Effector memory CD4-positive, alpha-beta T cell (primary cell): ENCODE measurements around the gene USP32.

Experiments
- DNase-seq, 3 donors: peaks; one replicate each; pipeline ENCODE4 v3.0.0-alpha.2; 2020
- H3K27ac ChIP-seq: 2 replicates; pipeline ENCODE4 v1.7.0; 2013; ENCODE audit warnings: mild to moderate bottlenecking, low read length, moderate library complexity; ENCODE audit not compliant: insufficient read depth, poor library complexity, severe bottlenecking
- H3K27me3 ChIP-seq: replicated peaks from 2 replicates; pipeline ENCODE4 v1.7.0; 2013; ENCODE audit warnings: mild to moderate bottlenecking, low read length; ENCODE audit not compliant: insufficient read depth, control insufficient read depth, poor library complexity, severe bottlenecking
- H3K36me3 ChIP-seq: 2 replicates; pipeline ENCODE4 v1.7.0; 2013; ENCODE audit warnings: mild to moderate bottlenecking, low read length, moderate library complexity; ENCODE audit not compliant: control insufficient read depth, insufficient read depth
- H3K4me1 ChIP-seq: 2 replicates; pipeline ENCODE4 v1.7.0; 2013; ENCODE audit warnings: low read length, mild to moderate bottlenecking; ENCODE audit not compliant: control insufficient read depth, insufficient read depth, poor library complexity, severe bottlenecking
- H3K4me3 ChIP-seq: 2 replicates; pipeline ENCODE4 v1.7.0; 2013; ENCODE audit warnings: low read length, low read depth, mild to moderate bottlenecking; ENCODE audit not compliant: insufficient read depth, poor library complexity, severe bottlenecking
- H3K9me3 ChIP-seq: 2 replicates; pipeline ENCODE4 v1.7.0; 2013; ENCODE audit warnings: mild to moderate bottlenecking, low read length, moderate library complexity; ENCODE audit not compliant: control insufficient read depth

Gene USP32

DNA sequence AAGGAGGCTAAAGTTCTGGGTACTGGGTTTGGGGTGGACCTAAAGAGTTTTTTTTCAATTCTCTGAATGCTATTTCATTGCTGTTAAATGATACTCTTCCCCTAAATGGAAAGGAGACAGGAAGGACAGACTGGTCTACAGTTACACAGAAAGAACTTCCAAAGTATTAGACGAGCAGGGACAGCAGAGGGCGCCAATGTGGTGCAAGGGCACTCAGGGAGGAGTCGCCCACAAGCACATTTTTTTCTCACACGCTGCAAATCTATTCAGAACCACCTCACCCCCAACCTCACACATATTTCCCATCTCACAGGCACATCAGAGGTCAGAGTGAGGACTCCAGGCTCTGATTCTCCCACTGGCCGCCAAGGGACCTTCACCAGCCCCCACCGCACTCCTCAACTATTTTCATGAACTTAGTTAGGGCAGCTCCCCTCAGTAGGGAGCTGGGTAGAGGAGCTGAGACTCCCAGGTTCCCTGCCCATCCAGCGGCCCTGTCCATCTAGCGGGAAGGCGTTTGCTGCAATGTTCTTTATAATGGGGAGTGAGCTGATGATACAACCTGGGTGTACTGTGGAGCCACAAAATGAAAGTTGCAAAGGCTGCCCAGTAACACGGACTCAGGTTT, 248.9 kb downstream of the USP32 start:
- no peak overlapping the region for H3K27ac ChIP-seq
- DNase-seq: peak; percentile 19 to 53 (median 35)
- H3K9me3 ChIP-seq: no peaks in the 10 kb centered on the region
- H3K4me1 ChIP-seq: peaks cover 18% of the 10 kb centered on the region
- peaks cover 43% of the 10 kb centered on the region for H3K27me3 ChIP-seq
- H3K36me3 ChIP-seq: no peaks in the 10 kb centered on the region
- H3K4me3 ChIP-seq: no peak overlapping the region

DNA sequence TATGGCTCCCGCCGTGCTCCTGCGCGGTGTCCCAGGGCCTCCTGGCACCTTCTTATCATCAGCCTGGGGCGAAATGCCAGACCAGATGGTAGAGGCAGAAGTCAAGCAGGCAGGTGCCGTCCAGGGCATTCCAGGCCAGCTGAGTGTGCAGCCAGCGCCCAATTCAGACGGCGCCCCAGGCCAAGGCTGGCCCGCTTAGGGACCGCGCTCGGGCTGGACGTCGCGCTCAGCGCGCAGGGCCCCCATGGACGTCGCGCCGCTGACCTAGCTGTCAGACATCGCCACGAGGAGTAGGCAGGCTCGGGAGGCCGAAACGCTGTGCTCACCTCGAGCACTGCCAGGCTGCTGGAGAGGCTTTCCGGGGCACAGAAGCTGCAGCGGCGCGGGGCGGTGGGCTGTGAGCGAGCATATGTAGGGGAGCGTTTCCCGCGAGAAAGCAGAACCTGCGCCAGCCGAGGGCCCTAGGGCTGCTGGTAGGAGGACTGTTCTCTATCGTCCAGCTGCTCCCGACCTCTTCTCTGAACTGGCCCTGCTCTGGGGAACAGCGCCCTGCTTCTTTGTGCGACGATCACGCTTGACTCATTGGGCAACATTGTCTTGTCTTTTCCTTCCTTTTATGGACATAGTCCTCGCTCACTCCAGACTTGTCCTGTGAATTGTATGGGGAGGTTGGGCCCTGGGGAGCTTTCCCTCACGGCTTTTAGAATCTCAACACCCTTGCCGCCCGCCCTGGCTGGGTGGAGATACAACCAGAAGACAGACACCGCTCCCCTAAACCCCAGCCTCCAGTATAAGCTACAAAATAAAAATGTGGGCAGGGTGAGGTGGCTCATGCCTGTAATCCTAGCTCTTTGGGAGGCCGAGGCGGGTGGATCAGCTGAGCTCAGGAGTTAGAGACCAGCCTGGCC, 250.6 kb downstream of the USP32 start:
- DNase-seq: no peak
- no peaks in the 10 kb centered on the region for H3K36me3 ChIP-seq
- H3K4me1 ChIP-seq: peaks cover 18% of the 10 kb centered on the region
- peaks cover 40% of the 10 kb centered on the region for H3K27me3 ChIP-seq
- no peaks in the 10 kb centered on the region for H3K9me3 ChIP-seq
- H3K4me3 ChIP-seq: no peak overlapping the region
- H3K27ac ChIP-seq: no peak overlapping the region

DNA sequence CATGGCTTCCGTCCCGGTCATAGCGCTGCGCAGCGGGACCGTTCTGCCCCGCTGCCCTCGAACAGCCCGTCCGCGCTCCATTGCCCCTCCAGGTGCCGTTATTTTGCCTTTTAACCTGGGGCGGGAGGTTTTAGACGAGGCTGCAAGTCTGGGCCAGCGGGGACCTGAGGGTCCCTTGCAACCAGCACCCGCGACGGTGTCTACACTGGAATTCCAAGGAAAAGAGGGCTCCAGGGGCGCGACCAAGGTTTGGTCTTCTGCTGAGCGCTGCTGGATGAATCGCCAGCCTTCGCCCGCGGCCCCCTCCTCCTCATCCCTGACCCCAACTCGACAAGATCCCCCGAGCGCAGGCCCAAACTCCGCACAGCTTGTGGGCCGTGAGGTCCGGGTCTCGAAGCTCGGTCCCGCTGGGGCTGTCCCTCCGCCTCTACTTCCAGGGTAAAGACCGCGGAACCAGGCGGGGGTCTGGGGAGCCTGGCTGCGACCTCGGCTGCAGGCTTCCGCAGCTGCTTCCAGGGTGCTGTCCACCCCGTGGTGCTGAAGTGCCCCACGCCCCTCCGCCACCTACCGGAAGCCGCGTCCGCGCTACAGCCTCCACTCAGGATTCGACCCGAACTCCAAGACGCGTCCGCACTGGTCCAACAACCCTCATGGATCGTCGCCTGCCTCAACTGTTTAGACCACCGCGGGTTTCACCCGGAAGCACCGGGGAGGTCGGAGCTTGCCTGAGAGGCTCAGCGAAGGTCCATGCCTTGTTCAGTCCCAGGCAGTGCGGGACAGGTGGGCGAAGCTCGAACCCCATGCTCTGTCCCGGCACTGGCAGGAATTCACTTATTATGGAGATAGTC, 252.3 kb downstream of the USP32 start:
- Histone ChIP-seq H3K27me3 (peaks cover 40% of the 10 kb centered on the region), H3K36me3 (no peaks in the 10 kb centered on the region), H3K9me3 (no peaks in the 10 kb centered on the region), H3K27ac (no peak overlapping the region), H3K4me3 (no peak overlapping the region), H3K4me1 (peaks cover 18% of the 10 kb centered on the region)
- DNase-seq: peak; percentile 7 to 44 (median 43)

DNA sequence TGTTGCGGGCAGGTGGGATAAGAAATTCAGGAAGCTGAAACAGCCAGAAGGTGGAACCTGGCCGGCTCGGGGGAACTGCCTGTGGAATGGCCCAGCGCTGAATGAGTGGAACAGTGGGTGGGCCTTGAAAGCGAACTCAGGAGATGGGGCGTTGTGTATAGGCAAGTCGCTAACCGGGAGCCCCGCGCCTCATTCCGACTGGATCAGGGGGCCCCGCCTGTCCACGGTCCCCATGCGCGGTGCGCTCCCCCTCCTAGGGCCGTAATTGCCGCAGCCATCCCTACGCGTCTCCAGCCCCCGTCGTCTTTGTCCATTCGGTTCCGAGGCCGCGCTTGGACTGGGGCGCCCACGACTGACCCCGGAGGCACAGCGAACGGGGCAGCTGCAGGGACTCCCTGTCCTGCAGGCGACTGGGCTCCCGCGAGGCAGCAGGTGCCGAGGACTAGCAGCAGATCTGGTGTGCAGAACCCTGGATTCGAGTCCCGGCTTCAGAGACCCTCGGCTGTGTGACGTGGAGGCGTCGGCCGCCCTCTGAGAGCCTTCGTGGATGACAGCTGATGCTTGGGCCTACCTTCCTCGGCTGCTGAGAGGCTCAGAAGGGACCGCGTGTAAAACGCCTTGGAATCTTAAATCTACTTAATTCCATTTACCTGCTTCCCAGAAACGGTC, 253.0 kb downstream of the USP32 start:
- H3K9me3 ChIP-seq: no peaks in the 10 kb centered on the region
- H3K27me3 ChIP-seq: peaks cover 38% of the 10 kb centered on the region
- no peaks in the 10 kb centered on the region for H3K36me3 ChIP-seq
- H3K4me1 ChIP-seq: peaks cover 18% of the 10 kb centered on the region
- no peak overlapping the region for H3K27ac ChIP-seq
- H3K4me3 ChIP-seq: no peak overlapping the region
- DNase-seq: no peak

DNA sequence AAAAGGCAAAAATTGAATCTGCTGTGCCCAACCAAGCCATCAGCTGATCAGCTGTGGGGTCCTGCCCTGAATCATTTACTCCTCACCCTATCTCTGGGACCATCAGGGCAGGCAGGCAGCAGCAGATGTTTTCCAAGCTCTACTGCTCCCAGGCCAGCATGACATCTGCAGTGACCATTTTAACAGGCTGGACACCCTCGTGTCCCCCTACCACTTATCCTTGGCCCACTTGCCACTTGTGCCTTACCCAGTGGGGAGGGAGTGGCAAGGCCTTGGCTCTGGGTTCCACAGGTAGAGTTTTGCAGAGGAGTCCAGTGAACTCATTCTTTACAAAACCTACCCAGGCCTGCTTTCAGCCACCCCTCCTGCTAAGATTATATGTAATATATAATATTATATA, 254.2 kb downstream of the USP32 start:
- Histone ChIP-seq H3K9me3 (no peaks in the 10 kb centered on the region), H3K27me3 (peaks cover 36% of the 10 kb centered on the region), H3K4me1 (peaks cover 13% of the 10 kb centered on the region), H3K4me3 (no peak overlapping the region), H3K36me3 (no peaks in the 10 kb centered on the region), H3K27ac (no peak overlapping the region)
- DNase-seq: no peak

DNA sequence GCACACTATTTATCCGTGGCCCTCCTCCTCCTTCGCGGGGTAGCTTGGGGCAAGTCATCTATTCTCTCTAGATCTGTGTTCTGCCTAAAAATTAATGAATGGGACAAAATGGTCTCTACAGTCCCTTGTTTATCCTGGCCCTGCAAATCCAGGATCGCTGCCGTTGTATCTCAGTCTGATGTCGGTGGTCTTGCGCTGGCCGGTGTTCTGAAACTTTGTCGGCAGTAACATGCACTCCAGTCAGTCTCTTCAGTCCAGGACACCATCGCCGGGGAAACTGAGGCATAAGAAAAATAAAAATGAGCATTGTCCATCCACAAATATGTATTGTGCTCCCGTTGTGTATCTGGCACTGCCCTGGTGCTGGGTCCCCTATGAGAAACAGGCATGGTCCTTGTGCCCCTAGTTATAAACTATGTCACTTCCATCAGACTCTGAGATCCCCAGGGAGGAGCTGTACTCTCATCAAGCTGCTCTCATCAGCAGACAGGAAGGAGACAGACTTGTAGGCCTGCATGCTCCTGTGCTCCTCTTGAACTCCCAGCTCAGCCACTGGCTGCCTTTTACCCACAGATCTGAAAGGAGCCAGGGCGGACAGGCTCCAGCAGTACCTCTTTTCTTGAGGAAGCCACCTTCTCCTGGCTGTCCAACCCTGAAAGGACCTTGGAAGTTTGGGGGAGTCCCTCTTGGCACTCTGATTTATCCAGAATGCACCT, 255.8 kb downstream of the USP32 start:
- H3K27ac ChIP-seq: no peak overlapping the region
- no peaks in the 10 kb centered on the region for H3K36me3 ChIP-seq
- peak overlapping the region; percentile 65 for H3K4me3 ChIP-seq
- no peak for DNase-seq
- no peaks in the 10 kb centered on the region for H3K9me3 ChIP-seq
- H3K27me3 ChIP-seq: peaks cover 26% of the 10 kb centered on the region
- H3K4me1 ChIP-seq: peaks cover 13% of the 10 kb centered on the region

DNA sequence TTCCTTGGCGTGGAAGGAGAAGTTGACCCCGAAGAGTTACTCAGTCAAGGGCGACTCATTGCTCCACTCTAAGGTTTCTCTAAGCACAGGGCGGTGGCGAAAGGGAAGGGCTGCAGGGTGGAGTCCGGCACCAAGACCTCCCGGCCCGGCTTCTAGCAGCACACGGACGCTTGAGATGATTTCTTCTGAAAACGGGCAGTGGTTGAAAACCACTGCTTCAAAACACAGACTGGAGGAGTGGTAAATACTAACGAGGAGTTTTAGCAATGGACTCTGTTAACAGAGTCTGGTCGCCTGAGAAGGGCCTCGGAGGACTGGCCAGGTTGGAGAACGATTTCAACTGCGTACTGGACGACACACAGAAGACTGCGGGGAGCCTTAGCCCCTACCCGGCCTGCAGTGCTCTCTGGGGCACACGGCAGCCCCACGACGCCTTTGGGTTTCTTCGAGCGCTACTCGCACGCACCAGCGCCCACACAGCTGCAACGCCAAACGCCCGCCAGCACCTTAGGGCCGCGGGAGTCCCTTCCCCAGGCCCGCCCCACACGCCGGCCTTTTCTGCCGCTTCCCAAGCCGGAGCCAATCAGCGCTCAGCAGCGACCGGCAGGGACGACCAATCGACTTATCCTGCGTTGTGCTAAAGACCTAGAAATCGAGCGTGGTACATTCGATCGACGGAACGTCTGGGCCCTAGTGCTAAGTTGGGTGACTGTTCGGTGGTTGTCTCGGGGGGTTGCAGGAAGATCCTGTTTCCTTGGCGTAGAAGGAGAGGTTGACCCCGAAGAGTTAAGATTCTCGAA, 256.6 kb downstream of the USP32 start:
- H3K4me3 ChIP-seq: peak overlapping the region; percentile 65
- no peaks in the 10 kb centered on the region for H3K36me3 ChIP-seq
- peak overlapping the region; percentile 37 for H3K27ac ChIP-seq
- no peaks in the 10 kb centered on the region for H3K9me3 ChIP-seq
- peak; percentile 52 to 65 (median 65) for DNase-seq
- H3K27me3 ChIP-seq: peaks cover 18% of the 10 kb centered on the region
- peaks cover 13% of the 10 kb centered on the region for H3K4me1 ChIP-seq

DNA sequence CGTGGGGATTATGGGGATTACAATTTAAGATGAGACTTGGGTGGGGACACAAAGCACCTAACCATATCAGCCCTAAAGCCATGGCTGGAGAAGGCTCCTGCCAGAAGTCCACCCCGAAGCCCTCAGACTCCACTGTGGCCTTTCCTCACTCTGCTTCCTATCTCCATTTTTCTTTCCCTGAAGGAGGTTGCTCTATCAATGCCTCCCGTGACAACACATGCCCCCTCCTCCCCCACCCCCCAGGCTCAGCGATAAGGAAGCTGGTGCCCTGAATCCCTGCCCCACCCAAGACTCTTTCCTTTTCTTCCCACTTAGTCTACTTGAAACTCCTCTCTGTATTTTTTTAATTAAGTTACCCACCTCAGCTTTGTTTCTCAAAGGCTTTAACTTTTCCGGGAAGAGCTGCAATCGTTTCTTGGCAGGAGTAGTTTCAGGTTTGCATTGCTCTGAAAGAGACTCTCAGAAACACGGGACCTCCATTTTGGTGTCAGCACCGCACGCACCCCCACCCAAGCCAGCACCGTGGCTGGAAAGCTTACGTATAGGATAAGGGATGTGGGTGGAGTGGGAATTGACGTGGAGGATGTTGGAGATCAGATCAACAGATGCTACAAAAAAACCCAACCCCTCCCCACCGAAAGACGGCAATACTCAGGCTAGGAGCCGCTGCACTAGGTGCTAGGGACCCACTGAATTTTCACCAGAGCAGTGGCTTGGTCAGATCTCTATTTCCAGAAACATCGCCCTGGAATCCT, 257.4 kb downstream of the USP32 start:
- peaks cover 7% of the 10 kb centered on the region for H3K4me1 ChIP-seq
- H3K27ac ChIP-seq: peak overlapping the region; percentile 37
- peaks cover 12% of the 10 kb centered on the region for H3K27me3 ChIP-seq
- no peaks in the 10 kb centered on the region for H3K36me3 ChIP-seq
- H3K4me3 ChIP-seq: peak overlapping the region; percentile 65
- H3K9me3 ChIP-seq: no peaks in the 10 kb centered on the region
- DNase-seq: no peak
